SK-N-SH treated with all-trans-retinoic acid at 6 μM for 48 hours (cell line): ENCODE results near the gene SLC41A3.

ENCODE experiments used
- ATAC-seq: fragments of 200-7000 bp; cut with Tn5 transposase; 3 replicates; pipeline ENCODE4 v1.9.1; 2020; ENCODE audit warnings: mild to moderate bottlenecking, moderate library complexity
- ARNTL ChIP-seq: fragments of 450-650 bp; formaldehyde crosslinking; IDR thresholded peaks from 2 replicates; pipeline ENCODE4 v1.5.0; 2020; ENCODE audit warnings: low read depth, mild to moderate bottlenecking, moderate library complexity, borderline replicate concordance
- BACH2 ChIP-seq: fragments of 250-450 bp; sonication (Bioruptor Pico); IDR thresholded peaks from 2 replicates; pipeline ENCODE4 v1.9.0; 2021; ENCODE audit warnings: mild to moderate bottlenecking, borderline replicate concordance
- CSDC2 ChIP-seq: fragments of 250-450 bp; sonication (Bioruptor Pico); IDR thresholded peaks from 2 replicates; pipeline ENCODE4 v1.5.0; 2020; ENCODE audit warnings: mild to moderate bottlenecking, moderate library complexity
- ESRRG ChIP-seq: fragments of 250-450 bp; sonication (Bioruptor Pico); IDR thresholded peaks from 2 replicates; pipeline ENCODE4 v1.6.1; 2021; ENCODE audit warnings: mild to moderate bottlenecking
- GLIS3 ChIP-seq: fragments of 250-450 bp; sonication (Bioruptor Pico); IDR thresholded peaks from 2 replicates; pipeline ENCODE4 v1.5.0; 2020; ENCODE audit warnings: mild to moderate bottlenecking, moderate library complexity
- ISL1 ChIP-seq: fragments of 250-450 bp; sonication (Bioruptor Pico); IDR thresholded peaks from 2 replicates; pipeline ENCODE4 v2.1.2; 2022; ENCODE audit warnings: mild to moderate bottlenecking, moderate library complexity
- OSR1 ChIP-seq: fragments of 250-450 bp; sonication (Bioruptor Pico); IDR thresholded peaks from 2 replicates; pipeline ENCODE4 v1.8.0; 2022; ENCODE audit warnings: moderate library complexity, mild to moderate bottlenecking, inconsistent platforms
- PPARA ChIP-seq: fragments of 250-450 bp; sonication (Bioruptor Pico); IDR thresholded peaks from 2 replicates; pipeline ENCODE4 v1.5.0; 2020; ENCODE audit warnings: mild to moderate bottlenecking, borderline replicate concordance
- RARB ChIP-seq: fragments of 250-450 bp; sonication (Bioruptor Pico); IDR thresholded peaks from 2 replicates; pipeline ENCODE4 v1.8.0; 2021; ENCODE audit warnings: mild to moderate bottlenecking, moderate library complexity
- SNAI2 ChIP-seq: fragments of 250-450 bp; sonication (Bioruptor Pico); IDR thresholded peaks from 2 replicates; pipeline ENCODE4 v1.5.0; 2020; ENCODE audit warnings: mild to moderate bottlenecking, moderate library complexity
- TCF4 ChIP-seq: fragments of 250-450 bp; sonication (Bioruptor Pico); IDR thresholded peaks from 2 replicates; pipeline ENCODE4 v1.8.0; 2021; ENCODE audit warnings: mild to moderate bottlenecking, moderate library complexity, borderline replicate concordance
- TOX ChIP-seq: fragments of 250-450 bp; sonication (Bioruptor Pico); IDR thresholded peaks from 2 replicates; pipeline ENCODE4 v1.8.0; 2021; ENCODE audit warnings: mild to moderate bottlenecking, moderate library complexity, borderline replicate concordance
- ZC3H10 ChIP-seq: fragments of 250-450 bp; sonication (Bioruptor Pico); IDR thresholded peaks from 2 replicates; pipeline ENCODE4 v1.5.1; 2021; ENCODE audit warnings: mild to moderate bottlenecking, moderate library complexity
- ZFP3 ChIP-seq: fragments of 250-450 bp; sonication (Bioruptor Pico); IDR thresholded peaks from 2 replicates; pipeline ENCODE4 v1.5.0; 2020; ENCODE audit warnings: mild to moderate bottlenecking, moderate library complexity
- ZNF565 ChIP-seq: fragments of 450-650 bp; formaldehyde crosslinking; conservative IDR thresholded peaks from 2 replicates; pipeline ENCODE4 v1.5.0; 2020; ENCODE audit warnings: low read depth, mild to moderate bottlenecking, moderate library complexity
- ZNF70 ChIP-seq: fragments of 450-650 bp; formaldehyde crosslinking; IDR thresholded peaks from 2 replicates; pipeline ENCODE4 v1.5.0; 2020; ENCODE audit warnings: mild to moderate bottlenecking, moderate library complexity
- TF ChIP-seq, protein P1 (sequence below): fragments of 250-450 bp; sonication (Bioruptor Pico); IDR thresholded peaks from 2 replicates; pipeline ENCODE4 v1.5.1; 2021; ENCODE audit warnings: mild to moderate bottlenecking, moderate library complexity
- TF ChIP-seq, protein P2 (sequence below): fragments of 250-450 bp; sonication (Bioruptor Pico); IDR thresholded peaks from 2 replicates; pipeline ENCODE4 v1.5.1; 2020; ENCODE audit warnings: low read depth, mild to moderate bottlenecking, moderate library complexity
- TF ChIP-seq, protein P3 (sequence below): fragments of 250-450 bp; sonication (Bioruptor Pico); IDR thresholded peaks from 2 replicates; pipeline ENCODE4 v1.8.0; 2020; ENCODE audit warnings: mild to moderate bottlenecking, moderate library complexity, borderline replicate concordance
- TF ChIP-seq, protein P4 (sequence below): fragments of 250-450 bp; sonication (Bioruptor Pico); IDR thresholded peaks from 2 replicates; pipeline ENCODE4 v1.5.0; 2020; ENCODE audit warnings: mild to moderate bottlenecking, moderate library complexity
- TF ChIP-seq, protein P5 (sequence below): fragments of 250-450 bp; sonication (Bioruptor Pico); IDR thresholded peaks from 2 replicates; pipeline ENCODE4 v1.8.0; 2021; ENCODE audit warnings: low read depth, mild to moderate bottlenecking, moderate library complexity, borderline replicate concordance

SLC41A3 gene

DNA sequence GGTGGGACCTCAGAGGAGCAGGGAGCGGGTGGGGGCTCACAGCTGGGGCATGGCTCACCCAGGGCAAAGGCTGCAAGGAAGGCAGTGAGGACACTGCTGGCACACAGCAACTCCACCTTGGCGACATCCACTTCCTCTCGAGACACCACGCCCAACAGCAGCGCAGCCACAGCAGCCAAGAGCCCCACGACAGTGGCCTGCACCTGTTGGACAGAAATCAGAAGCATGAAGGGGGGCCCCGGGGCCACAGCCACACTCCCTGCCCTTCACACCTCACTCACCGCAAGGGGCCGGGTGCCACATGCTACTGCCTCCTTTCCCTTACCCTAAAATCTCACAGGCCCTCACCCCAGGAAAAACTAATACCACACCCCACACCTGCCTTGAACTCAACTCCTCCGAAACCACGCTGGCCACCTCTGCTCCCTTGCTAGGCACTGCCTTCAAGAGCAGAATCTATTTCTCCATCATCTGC, 57.6 kb downstream of the SLC41A3 start:
- TF ChIP-seq, protein P1, sequence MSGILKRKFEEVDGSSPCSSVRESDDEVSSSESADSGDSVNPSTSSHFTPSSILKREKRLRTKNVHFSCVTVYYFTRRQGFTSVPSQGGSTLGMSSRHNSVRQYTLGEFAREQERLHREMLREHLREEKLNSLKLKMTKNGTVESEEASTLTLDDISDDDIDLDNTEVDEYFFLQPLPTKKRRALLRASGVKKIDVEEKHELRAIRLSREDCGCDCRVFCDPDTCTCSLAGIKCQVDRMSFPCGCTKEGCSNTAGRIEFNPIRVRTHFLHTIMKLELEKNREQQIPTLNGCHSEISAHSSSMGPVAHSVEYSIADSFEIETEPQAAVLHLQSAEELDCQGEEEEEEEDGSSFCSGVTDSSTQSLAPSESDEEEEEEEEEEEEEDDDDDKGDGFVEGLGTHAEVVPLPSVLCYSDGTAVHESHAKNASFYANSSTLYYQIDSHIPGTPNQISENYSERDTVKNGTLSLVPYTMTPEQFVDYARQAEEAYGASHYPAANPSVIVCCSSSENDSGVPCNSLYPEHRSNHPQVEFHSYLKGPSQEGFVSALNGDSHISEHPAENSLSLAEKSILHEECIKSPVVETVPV (CRISPR knock-in tag): no peak
- TF ChIP-seq ESRRG (CRISPR knock-in tag): no peak
- TF ChIP-seq, protein P2, sequence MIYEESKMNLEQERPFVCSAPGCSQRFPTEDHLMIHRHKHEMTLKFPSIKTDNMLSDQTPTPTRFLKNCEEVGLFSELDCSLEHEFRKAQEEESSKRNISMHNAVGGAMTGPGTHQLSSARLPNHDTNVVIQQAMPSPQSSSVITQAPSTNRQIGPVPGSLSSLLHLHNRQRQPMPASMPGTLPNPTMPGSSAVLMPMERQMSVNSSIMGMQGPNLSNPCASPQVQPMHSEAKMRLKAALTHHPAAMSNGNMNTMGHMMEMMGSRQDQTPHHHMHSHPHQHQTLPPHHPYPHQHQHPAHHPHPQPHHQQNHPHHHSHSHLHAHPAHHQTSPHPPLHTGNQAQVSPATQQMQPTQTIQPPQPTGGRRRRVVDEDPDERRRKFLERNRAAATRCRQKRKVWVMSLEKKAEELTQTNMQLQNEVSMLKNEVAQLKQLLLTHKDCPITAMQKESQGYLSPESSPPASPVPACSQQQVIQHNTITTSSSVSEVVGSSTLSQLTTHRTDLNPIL: no peak
- TF ChIP-seq ZC3H10 (CRISPR knock-in tag): no peak
- TF ChIP-seq ZFP3 (CRISPR knock-in tag): no peak
- no peak for TF ChIP-seq ARNTL (CRISPR knock-in tag)
- TF ChIP-seq, protein P3, sequence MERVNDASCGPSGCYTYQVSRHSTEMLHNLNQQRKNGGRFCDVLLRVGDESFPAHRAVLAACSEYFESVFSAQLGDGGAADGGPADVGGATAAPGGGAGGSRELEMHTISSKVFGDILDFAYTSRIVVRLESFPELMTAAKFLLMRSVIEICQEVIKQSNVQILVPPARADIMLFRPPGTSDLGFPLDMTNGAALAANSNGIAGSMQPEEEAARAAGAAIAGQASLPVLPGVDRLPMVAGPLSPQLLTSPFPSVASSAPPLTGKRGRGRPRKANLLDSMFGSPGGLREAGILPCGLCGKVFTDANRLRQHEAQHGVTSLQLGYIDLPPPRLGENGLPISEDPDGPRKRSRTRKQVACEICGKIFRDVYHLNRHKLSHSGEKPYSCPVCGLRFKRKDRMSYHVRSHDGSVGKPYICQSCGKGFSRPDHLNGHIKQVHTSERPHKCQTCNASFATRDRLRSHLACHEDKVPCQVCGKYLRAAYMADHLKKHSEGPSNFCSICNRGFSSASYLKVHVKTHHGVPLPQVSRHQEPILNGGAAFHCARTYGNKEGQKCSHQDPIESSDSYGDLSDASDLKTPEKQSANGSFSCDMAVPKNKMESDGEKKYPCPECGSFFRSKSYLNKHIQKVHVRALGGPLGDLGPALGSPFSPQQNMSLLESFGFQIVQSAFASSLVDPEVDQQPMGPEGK: no peak
- TF ChIP-seq GLIS3 (CRISPR knock-in tag): no peak
- TF ChIP-seq ISL1: no peak
- no peak for TF ChIP-seq BACH2 (CRISPR knock-in tag)
- no peak for TF ChIP-seq RARB (CRISPR knock-in tag)
- TF ChIP-seq SNAI2 (CRISPR knock-in tag): no peak
- TF ChIP-seq, protein P4, sequence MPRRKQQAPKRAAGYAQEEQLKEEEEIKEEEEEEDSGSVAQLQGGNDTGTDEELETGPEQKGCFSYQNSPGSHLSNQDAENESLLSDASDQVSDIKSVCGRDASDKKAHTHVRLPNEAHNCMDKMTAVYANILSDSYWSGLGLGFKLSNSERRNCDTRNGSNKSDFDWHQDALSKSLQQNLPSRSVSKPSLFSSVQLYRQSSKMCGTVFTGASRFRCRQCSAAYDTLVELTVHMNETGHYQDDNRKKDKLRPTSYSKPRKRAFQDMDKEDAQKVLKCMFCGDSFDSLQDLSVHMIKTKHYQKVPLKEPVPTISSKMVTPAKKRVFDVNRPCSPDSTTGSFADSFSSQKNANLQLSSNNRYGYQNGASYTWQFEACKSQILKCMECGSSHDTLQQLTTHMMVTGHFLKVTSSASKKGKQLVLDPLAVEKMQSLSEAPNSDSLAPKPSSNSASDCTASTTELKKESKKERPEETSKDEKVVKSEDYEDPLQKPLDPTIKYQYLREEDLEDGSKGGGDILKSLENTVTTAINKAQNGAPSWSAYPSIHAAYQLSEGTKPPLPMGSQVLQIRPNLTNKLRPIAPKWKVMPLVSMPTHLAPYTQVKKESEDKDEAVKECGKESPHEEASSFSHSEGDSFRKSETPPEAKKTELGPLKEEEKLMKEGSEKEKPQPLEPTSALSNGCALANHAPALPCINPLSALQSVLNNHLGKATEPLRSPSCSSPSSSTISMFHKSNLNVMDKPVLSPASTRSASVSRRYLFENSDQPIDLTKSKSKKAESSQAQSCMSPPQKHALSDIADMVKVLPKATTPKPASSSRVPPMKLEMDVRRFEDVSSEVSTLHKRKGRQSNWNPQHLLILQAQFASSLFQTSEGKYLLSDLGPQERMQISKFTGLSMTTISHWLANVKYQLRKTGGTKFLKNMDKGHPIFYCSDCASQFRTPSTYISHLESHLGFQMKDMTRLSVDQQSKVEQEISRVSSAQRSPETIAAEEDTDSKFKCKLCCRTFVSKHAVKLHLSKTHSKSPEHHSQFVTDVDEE (CRISPR knock-in tag): no peak
- no peak for TF ChIP-seq TCF4 (CRISPR knock-in tag)
- no peak for TF ChIP-seq CSDC2 (CRISPR knock-in tag)
- ATAC-seq: no peak

DNA sequence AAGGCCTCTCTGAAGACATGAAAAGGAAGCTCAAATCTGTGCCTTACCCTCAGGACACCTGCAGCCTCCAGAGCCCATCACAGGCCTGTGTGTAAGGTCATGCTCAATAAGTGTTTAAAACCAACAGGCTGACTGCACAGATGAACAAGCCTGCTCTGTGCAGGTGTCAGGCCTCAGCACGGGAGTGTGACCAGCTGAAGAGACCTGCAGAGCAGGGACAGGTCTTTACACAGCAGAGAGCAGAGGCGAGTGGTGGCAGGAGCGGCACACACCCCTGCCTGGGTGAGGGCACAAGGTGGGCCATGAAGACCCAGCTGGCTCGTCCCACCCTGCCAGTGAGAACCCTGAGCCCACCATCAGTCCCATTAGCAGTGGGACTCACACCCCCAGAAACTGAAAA, 58.1 kb downstream of the SLC41A3 start:
- TF ChIP-seq ZC3H10 (CRISPR knock-in tag) (no peak), BACH2 (CRISPR knock-in tag) (no peak), TOX (CRISPR knock-in tag) (no peak), ZNF565 (no peak), CSDC2 (CRISPR knock-in tag) (no peak)
- no peak for ATAC-seq

DNA sequence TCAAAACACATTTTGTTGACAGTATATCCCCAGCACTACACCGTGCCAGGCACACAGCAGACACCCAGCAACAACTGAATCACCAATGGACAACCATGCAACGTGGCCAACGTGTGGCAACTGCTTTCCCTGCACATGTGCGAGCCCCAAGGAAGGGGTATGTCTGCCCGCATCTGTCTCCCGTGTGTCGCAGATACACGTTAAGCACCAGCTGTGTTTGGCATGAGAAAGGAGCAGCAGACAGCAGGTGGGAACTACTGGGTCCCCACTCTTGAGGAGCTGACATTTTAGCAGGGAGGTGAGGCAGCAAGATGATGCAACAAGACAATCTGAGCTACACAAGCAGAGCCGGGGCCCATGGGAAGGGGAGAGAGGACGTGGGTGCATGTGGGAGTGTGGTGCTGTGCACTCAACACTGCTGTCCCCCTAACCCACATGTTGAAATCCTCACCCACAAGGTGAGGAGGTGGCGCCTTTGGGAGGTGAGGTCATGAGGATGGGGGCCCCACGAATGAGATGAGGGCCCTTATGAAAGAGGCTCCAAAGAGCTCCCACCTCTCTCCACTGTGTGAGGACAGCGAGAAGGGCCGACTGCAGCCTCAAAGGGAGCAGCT, 58.7 kb downstream of the SLC41A3 start:
- ATAC-seq: no peak
- TF ChIP-seq, protein P5, sequence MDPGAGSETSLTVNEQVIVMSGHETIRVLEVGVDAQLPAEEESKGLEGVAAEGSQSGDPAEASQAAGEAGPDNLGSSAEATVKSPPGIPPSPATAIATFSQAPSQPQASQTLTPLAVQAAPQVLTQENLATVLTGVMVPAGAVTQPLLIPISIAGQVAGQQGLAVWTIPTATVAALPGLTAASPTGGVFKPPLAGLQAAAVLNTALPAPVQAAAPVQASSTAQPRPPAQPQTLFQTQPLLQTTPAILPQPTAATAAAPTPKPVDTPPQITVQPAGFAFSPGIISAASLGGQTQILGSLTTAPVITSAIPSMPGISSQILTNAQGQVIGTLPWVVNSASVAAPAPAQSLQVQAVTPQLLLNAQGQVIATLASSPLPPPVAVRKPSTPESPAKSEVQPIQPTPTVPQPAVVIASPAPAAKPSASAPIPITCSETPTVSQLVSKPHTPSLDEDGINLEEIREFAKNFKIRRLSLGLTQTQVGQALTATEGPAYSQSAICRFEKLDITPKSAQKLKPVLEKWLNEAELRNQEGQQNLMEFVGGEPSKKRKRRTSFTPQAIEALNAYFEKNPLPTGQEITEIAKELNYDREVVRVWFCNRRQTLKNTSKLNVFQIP (CRISPR knock-in tag): no peak
- TF ChIP-seq PPARA (no peak), SNAI2 (CRISPR knock-in tag) (no peak), CSDC2 (CRISPR knock-in tag) (no peak), ZFP3 (CRISPR knock-in tag) (no peak), ZC3H10 (CRISPR knock-in tag) (no peak), GLIS3 (CRISPR knock-in tag) (no peak), ZNF565 (no peak), BACH2 (CRISPR knock-in tag) (no peak), TOX (CRISPR knock-in tag) (no peak), ESRRG (CRISPR knock-in tag) (no peak), OSR1 (CRISPR knock-in tag) (no peak), ZNF70 (CRISPR knock-in tag) (no peak)
- TF ChIP-seq, protein P4 (CRISPR knock-in tag): no peak
- TF ChIP-seq, protein P3: no peak
